ENCODE data around the gene SPAM1. TPM values are rescaled to one million over a fixed set of nuclear protein-coding genes. Genes with fewer than 3 reads are reported as not detected.

The SPAM1 gene
- total RNA-seq, 4 donors from 2014 or later = not detected

- intact Hi-C loops (cut with DNase I; ENCODE audit: low total_unique reads) = no loop called here
- WGBS, 2 donors (ENCODE audit: low coverage in 1 of 2) = 55% methylated on average over 3 of the region's 3 CpGs; no CpG with 5 or more reads in 1 of the 2 donors
- H3K27me3 ChIP-seq = no peaks in the 10 kb centered on the region
- no peak for TF ChIP-seq POLR2AphosphoS5 (IDR thresholded peaks at IDR 0.05)
- TF ChIP-seq, protein P1, sequence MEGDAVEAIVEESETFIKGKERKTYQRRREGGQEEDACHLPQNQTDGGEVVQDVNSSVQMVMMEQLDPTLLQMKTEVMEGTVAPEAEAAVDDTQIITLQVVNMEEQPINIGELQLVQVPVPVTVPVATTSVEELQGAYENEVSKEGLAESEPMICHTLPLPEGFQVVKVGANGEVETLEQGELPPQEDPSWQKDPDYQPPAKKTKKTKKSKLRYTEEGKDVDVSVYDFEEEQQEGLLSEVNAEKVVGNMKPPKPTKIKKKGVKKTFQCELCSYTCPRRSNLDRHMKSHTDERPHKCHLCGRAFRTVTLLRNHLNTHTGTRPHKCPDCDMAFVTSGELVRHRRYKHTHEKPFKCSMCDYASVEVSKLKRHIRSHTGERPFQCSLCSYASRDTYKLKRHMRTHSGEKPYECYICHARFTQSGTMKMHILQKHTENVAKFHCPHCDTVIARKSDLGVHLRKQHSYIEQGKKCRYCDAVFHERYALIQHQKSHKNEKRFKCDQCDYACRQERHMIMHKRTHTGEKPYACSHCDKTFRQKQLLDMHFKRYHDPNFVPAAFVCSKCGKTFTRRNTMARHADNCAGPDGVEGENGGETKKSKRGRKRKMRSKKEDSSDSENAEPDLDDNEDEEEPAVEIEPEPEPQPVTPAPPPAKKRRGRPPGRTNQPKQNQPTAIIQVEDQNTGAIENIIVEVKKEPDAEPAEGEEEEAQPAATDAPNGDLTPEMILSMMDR (IDR thresholded peaks at IDR 0.05) = no peak
- no peak for TF ChIP-seq POLR2A (IDR thresholded peaks at IDR 0.05)
- no peak for TF ChIP-seq EP300 (IDR thresholded peaks at IDR 0.05; ENCODE audit: low read depth)
- H3K36me3 ChIP-seq = no peaks in the 10 kb centered on the region
- in situ Hi-C loops (cut with MboI; ENCODE audit: low pct_ligation_motif_present in 1 of 4, low pct_unique_long_range_greater_than_20kb in 1 of 4, low sequenced_read_pairs in 3 of 4) = no loop called here
- H3K4me1 ChIP-seq = no peaks in the 10 kb centered on the region
- peaks cover 0 to 9% of the 10 kb centered on the region in 2 donors for H3K9me3 ChIP-seq
- H3K4me3 ChIP-seq = no peak overlapping the region
- no peak for DNase-seq
- no peak overlapping the region for H3K27ac ChIP-seq
Measured at GRCh38 chr7:123939784-123940183, 14.7 kb downstream of the SPAM1 start.

DNA sequence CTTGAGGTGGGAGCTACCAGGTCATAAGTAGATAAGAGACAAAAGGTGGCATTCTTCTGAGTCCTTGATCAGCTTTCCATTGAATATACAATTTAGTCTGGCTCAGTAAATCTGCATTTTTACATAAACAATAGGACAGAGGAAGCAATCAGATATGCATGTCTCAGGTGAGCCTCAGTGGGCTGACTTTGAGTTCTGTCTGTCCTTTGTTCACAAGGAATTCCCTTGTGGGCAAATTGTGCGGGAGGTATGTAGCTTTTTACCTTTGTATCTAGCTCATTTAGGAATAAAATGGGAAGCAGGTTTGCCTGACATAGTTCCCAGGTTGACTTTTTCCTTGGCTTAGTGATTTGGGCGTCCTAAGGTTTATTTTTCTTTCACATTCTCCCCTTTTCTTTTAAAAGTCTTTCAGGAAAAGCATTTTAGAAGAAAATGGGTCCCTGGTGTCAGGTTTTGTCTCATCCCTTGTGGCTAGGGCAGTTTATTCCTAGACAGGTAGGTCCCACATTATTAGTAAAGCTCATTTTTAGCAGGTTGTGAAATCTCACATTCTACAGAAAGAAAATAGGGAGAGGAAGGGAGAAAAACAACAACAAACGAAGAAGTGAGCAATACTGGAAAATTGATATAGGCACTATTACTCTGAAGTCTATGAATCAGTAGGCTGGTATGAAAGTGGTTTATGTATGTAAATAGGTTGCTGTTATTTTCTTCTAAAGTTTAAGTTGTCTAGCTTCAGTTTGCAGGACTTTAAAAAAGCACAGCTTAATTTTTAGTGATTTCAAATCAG, 16.5 kb downstream of the SPAM1 start:
- DNase-seq = no peak
- Histone ChIP-seq H3K4me3 (no peak overlapping the region), H3K36me3 (no peaks in the 10 kb centered on the region), H3K27me3 (no peaks in the 10 kb centered on the region), H3K9me3 (no peaks in the 10 kb centered on the region), H3K4me1 (no peaks in the 10 kb centered on the region), H3K27ac (no peak overlapping the region)
- WGBS, 2 donors (ENCODE audit: low coverage in 1 of 2) = 46 to 62% methylated on average over 3 of the region's 3 CpGs
- intact Hi-C loops (cut with DNase I; ENCODE audit: low total_unique reads) (no loop called here), in situ Hi-C loops (cut with MboI; ENCODE audit: low pct_ligation_motif_present in 1 of 4, low pct_unique_long_range_greater_than_20kb in 1 of 4, low sequenced_read_pairs in 3 of 4) (no loop called here)
- TF ChIP-seq, protein P1 (IDR thresholded peaks at IDR 0.05) = no peak
- TF ChIP-seq EP300 (IDR thresholded peaks at IDR 0.05; ENCODE audit: low read depth) (no peak), POLR2AphosphoS5 (IDR thresholded peaks at IDR 0.05) (no peak), POLR2A (IDR thresholded peaks at IDR 0.05) (no peak)

GRCh38 chr7:123944395-123944794, 19.4 kb downstream of the SPAM1 start:
- in situ Hi-C loops (cut with MboI; ENCODE audit: low pct_ligation_motif_present in 1 of 4, low pct_unique_long_range_greater_than_20kb in 1 of 4, low sequenced_read_pairs in 3 of 4) (no loop called here), intact Hi-C loops (cut with DNase I; ENCODE audit: low total_unique reads) (no loop called here)
- Histone ChIP-seq H3K36me3 (no peaks in the 10 kb centered on the region), H3K4me1 (no peaks in the 10 kb centered on the region), H3K27me3 (no peaks in the 10 kb centered on the region), H3K4me3 (no peak overlapping the region), H3K27ac (no peak overlapping the region), H3K9me3 (no peaks in the 10 kb centered on the region)
- 43 to 53% methylated on average over 1 of the region's 1 CpG for WGBS, 2 donors (ENCODE audit: low coverage in 1 of 2)
- no peak for DNase-seq
- no peak for TF ChIP-seq POLR2AphosphoS5 (IDR thresholded peaks at IDR 0.05)
- TF ChIP-seq, protein P1 (IDR thresholded peaks at IDR 0.05) = no peak
- no peak for TF ChIP-seq POLR2A (IDR thresholded peaks at IDR 0.05)
- no peak for TF ChIP-seq EP300 (IDR thresholded peaks at IDR 0.05; ENCODE audit: low read depth)

DNA sequence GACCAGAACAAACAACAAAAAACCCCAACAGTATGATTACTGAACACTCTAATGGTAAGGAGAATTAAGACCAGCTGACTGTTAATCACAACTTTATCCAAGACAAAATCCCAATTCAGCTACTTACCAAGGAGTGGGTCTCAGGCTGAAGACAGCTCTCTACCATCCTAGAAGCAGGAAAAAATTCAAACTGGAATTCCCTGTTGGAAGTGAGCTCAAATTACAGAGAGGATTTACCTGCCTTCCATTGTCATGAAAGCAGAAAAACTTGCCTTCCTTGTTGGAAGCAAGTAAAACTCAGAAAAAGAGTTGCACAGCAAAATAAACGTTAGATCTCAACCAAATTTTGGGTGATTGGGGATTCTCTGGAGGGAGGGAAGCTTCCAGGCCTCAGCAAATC, 20.9 kb downstream of the SPAM1 start:
- Histone ChIP-seq H3K4me3 (no peak overlapping the region), H3K27me3 (peaks cover 4% of the 10 kb centered on the region), H3K9me3 (no peaks in the 10 kb centered on the region), H3K4me1 (no peaks in the 10 kb centered on the region), H3K27ac (no peak overlapping the region), H3K36me3 (no peaks in the 10 kb centered on the region)
- TF ChIP-seq EP300 (IDR thresholded peaks at IDR 0.05; ENCODE audit: low read depth) = no peak
- TF ChIP-seq, protein P1 (IDR thresholded peaks at IDR 0.05) = no peak
- no peak for TF ChIP-seq POLR2A (IDR thresholded peaks at IDR 0.05)
- no peak for TF ChIP-seq POLR2AphosphoS5 (IDR thresholded peaks at IDR 0.05)
- WGBS, 2 donors (ENCODE audit: low coverage in 1 of 2) = 55 to 82% methylated on average over 1 of the region's 1 CpG
- DNase-seq = no peak
- in situ Hi-C loops (cut with MboI; ENCODE audit: low pct_ligation_motif_present in 1 of 4, low pct_unique_long_range_greater_than_20kb in 1 of 4, low sequenced_read_pairs in 3 of 4) = no loop called here
- intact Hi-C loops (cut with DNase I; ENCODE audit: low total_unique reads) = no loop called here

Measured in transverse colon (tissue), 4 donors.